Endothelial cell of umbilical vein (primary cell): ENCODE results near the gene FAM120A. TPM values are rescaled to one million over a fixed set of nuclear protein-coding genes. Genes with fewer than 3 reads are reported as not detected.

Source experiments
- BruUV-seq: library from RNA; stranded (reverse); fragments of 400-500 nt; replicated peaks from 2 replicates; lab custom pipeline; 2021; lab: Mats Ljungman, UMichigan
- CTCF ChIA-PET: fragments of 300-600, 350-600 bp; sonication (Branson Sonifier 250); formaldehyde crosslinking; loops from one replicate; lab custom pipeline; 2021; ENCODE audit warnings: antibody characterized with exemption, inconsistent platforms; lab: Charles Lee
- POLR2A ChIA-PET: fragments of 300-600, 350-600 bp; sonication (Branson Sonifier 250); formaldehyde crosslinking; loops from one replicate; lab custom pipeline; 2021; ENCODE audit warnings: antibody characterized with exemption, inconsistent platforms; lab: Charles Lee
- DNase-seq: peaks from one replicate; pipeline ENCODE4 v3.0.0-alpha.2; 2011; ENCODE audit warnings: low read depth, low spot score
- FAIRE-seq: peaks from 2 replicates; lab custom pipeline; 2011; peaks lifted over from hg19 to GRCh38; lab: Jason Lieb, UNC
- H2AFZ ChIP-seq: 2 replicates; pipeline ENCODE4 v1.6.0; 2012; ENCODE audit warnings: low read depth, low read length, control low read depth, inconsistent platforms
- H3K27ac ChIP-seq: 2 replicates; pipeline ENCODE4 v1.5.1; 2011; ENCODE audit warnings: low read depth, mild to moderate bottlenecking, control low read depth, low read length, moderate library complexity; ENCODE audit not compliant: insufficient read depth
- H3K27me3 ChIP-seq, 2 experiments: 2 replicates each; pipeline versions ENCODE4 v1.6.0 to v1.6.1; 2011; ENCODE audit warnings: low read length in 2 of 2, mixed read lengths in 1 of 2; ENCODE audit not compliant: control insufficient read depth in 2 of 2, insufficient read depth in 2 of 2
- H3K36me3 ChIP-seq, 2 experiments: 2 replicates in 1 of 2; 3 replicates in 1 of 2; pipeline ENCODE4 v1.5.1; 2011; ENCODE audit warnings: low read length in 2 of 2, mild to moderate bottlenecking in 1 of 2, moderate library complexity in 1 of 2; ENCODE audit not compliant: control insufficient read depth in 2 of 2, insufficient read depth in 2 of 2; ENCODE audit errors: extremely low read depth in 1 of 2
- H3K4me1 ChIP-seq: 3 replicates; pipeline ENCODE4 v1.5.1; 2011; ENCODE audit warnings: mild to moderate bottlenecking, low read length; ENCODE audit not compliant: control insufficient read depth, insufficient read depth; ENCODE audit errors: extremely low read depth
- H3K4me2 ChIP-seq: 2 replicates; pipeline ENCODE4 v1.6.1; 2011; ENCODE audit warnings: low read length, control low read depth, mixed read lengths; ENCODE audit not compliant: insufficient read depth
- H3K4me3 ChIP-seq, 3 experiments: fragments of 200-600 bp in 1 of 3; sonication (generic), shearing (Covaris generic) in 1 of 3; replicated peaks in 1 of 3; 2 replicates each; pipeline ENCODE4 v1.5.1; 2011 to 2016; ENCODE audit warnings: control low read depth in 3 of 3, low read length in 3 of 3, mild to moderate bottlenecking in 2 of 3, inconsistent platforms in 1 of 3, low read depth in 1 of 3, moderate library complexity in 1 of 3; ENCODE audit not compliant: insufficient read depth in 1 of 3
- H3K79me2 ChIP-seq: 2 replicates; pipeline ENCODE4 v1.6.0; 2012; ENCODE audit warnings: low read length, inconsistent platforms; ENCODE audit not compliant: control insufficient read depth, insufficient read depth
- H3K9ac ChIP-seq: replicated peaks from 2 replicates; pipeline ENCODE3; 2011; ENCODE audit warnings: low read length, control low read depth; ENCODE audit not compliant: insufficient read depth; ENCODE audit errors: extremely low read depth
- H3K9me1 ChIP-seq: replicated peaks from 3 replicates; pipeline ENCODE4 v1.6.0; 2011; ENCODE audit warnings: mild to moderate bottlenecking, low read length; ENCODE audit not compliant: control insufficient read depth, insufficient read depth; ENCODE audit errors: extremely low read depth
- H3K9me3 ChIP-seq: replicated peaks from 2 replicates; pipeline ENCODE4 v1.5.1; 2012; ENCODE audit warnings: low read length, inconsistent platforms; ENCODE audit not compliant: control insufficient read depth, insufficient read depth
- H4K20me1 ChIP-seq: replicated peaks from 2 replicates; pipeline ENCODE3; 2011; ENCODE audit warnings: mild to moderate bottlenecking, low read length; ENCODE audit not compliant: control insufficient read depth, insufficient read depth; ENCODE audit errors: extremely low read depth
- EZH2 ChIP-seq: IDR thresholded peaks from 2 replicates; pipeline ENCODE4 v1.6.1; 2012; ENCODE audit warnings: borderline replicate concordance, low read depth, mild to moderate bottlenecking, moderate library complexity, low read length, inconsistent platforms; ENCODE audit not compliant: severe bottlenecking
- FOS ChIP-seq: IDR thresholded peaks from 2 replicates; pipeline ENCODE4 v1.6.1; 2011; ENCODE audit warnings: mild to moderate bottlenecking, low read length, moderate library complexity, borderline replicate concordance; ENCODE audit not compliant: insufficient read depth
- GATA2 ChIP-seq: IDR thresholded peaks from 2 replicates; pipeline ENCODE4 v1.7.0; 2011; ENCODE audit warnings: low read depth, mild to moderate bottlenecking, moderate library complexity, mixed read lengths, low read length; ENCODE audit not compliant: insufficient read length, insufficient read depth
- MAX ChIP-seq: IDR thresholded peaks from 2 replicates; pipeline ENCODE4 v1.6.1; 2011; ENCODE audit not compliant: insufficient read depth, insufficient read length
- MYC ChIP-seq: IDR thresholded peaks from one replicate; pipeline ENCODE4 v1.6.1; 2011; ENCODE audit warnings: mild to moderate bottlenecking, low read depth, low read length
- POLR2A ChIP-seq: IDR thresholded peaks from 2 replicates; pipeline ENCODE4 v1.6.1; 2012; ENCODE audit warnings: low read depth, mild to moderate bottlenecking, control low read depth, low read length
- POLR2AphosphoS5 ChIP-seq: IDR thresholded peaks from 2 replicates; pipeline ENCODE4 v1.6.1; 2012; ENCODE audit warnings: low read depth, mild to moderate bottlenecking, control low read depth, low read length, moderate library complexity; ENCODE audit not compliant: insufficient read depth
- dilution Hi-C: fragments of 300-500 bp; cut with MboI; formaldehyde crosslinking; loops from one replicate; pipeline ENCODE4 v1.15.0; 2019; ENCODE audit warnings: low sequenced_read_pairs; ENCODE audit not compliant: extremely low pct_ligation_motif_present
- intact Hi-C: fragments of 100-400 bp; cut with micrococcal nuclease; formaldehyde crosslinking; loops from one replicate; pipeline ENCODE4 v1.10.0; 2022
- polyA plus RNA-seq, 4 experiments: library from polyadenylated mRNA; depleted of rRNA in 3 of 4; stranded (reverse) in 3 of 4; unstranded in 1 of 4; fragments of >200 nt; gene quantifications; 2 replicates each; pipeline versions ENCODE4 v1.2.1 to v1.2.3, GENCODE V29; 2011 to 2012; ENCODE audit warnings: missing spikeins in 1 of 4
- total RNA-seq: library from RNA; stranded (reverse); gene quantifications from 2 replicates; pipeline ENCODE4 v1.2.3, GENCODE V29; 2021
- TF ChIP-seq, protein P1 (sequence below), 2 donors: IDR thresholded peaks; 1 replicate in 1 of 2; 2 replicates in 1 of 2; pipeline ENCODE4 v1.5.1; 2011; ENCODE audit warnings: low read length in 2 of 2, mild to moderate bottlenecking in 2 of 2, moderate library complexity in 2 of 2, control low read depth in 1 of 2, inconsistent platforms in 1 of 2, low read depth in 1 of 2; ENCODE audit not compliant: insufficient read depth in 1 of 2; ENCODE audit errors: extremely low read depth in 1 of 2

FAM120A gene
- total and polyA plus RNA-seq, 2 donors (not counting 3 experiments of a cell fraction or from before 2014, with no cell fraction given) = 66.8 to 126 TPM

DNA sequence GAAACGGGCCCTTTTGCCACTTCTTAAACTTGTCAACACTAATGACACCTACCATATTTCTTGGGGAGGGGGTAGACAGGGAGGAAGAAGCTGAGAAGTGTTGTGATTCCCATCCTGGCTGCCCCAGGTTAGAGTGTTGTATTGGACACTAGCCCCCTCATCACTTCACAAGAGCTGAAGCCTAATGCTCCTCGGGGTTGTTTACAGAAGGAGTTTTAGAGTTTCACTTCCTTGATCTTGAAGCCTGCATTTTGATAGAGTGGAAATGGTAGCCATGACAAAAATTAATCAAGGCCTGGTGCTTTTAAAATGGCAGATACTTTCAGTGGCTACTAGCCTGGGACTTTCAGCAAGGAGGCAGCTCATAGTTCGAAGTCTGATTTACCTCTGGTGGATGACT is 12.9 kb downstream of the FAM120A start:
- H3K9me3 ChIP-seq = no peaks in the 10 kb centered on the region
- no peak overlapping the region for H2AFZ ChIP-seq
- intact Hi-C loops = no loop called here
- no peak for TF ChIP-seq EZH2
- no peak for TF ChIP-seq GATA2
- TF ChIP-seq FOS = no peak
- TF ChIP-seq, protein P1, sequence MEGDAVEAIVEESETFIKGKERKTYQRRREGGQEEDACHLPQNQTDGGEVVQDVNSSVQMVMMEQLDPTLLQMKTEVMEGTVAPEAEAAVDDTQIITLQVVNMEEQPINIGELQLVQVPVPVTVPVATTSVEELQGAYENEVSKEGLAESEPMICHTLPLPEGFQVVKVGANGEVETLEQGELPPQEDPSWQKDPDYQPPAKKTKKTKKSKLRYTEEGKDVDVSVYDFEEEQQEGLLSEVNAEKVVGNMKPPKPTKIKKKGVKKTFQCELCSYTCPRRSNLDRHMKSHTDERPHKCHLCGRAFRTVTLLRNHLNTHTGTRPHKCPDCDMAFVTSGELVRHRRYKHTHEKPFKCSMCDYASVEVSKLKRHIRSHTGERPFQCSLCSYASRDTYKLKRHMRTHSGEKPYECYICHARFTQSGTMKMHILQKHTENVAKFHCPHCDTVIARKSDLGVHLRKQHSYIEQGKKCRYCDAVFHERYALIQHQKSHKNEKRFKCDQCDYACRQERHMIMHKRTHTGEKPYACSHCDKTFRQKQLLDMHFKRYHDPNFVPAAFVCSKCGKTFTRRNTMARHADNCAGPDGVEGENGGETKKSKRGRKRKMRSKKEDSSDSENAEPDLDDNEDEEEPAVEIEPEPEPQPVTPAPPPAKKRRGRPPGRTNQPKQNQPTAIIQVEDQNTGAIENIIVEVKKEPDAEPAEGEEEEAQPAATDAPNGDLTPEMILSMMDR (IDR thresholded peaks at IDR 0.05; ENCODE audit: extremely low read depth in 1 of 2, insufficient read depth in 1 of 2, low read depth in 1 of 2, low read length in 2 of 2) = no peak
- TF ChIP-seq POLR2AphosphoS5 = no peak
- TF ChIP-seq POLR2A = no peak
- no peak for TF ChIP-seq MAX
- TF ChIP-seq MYC = no peak
- ChIA-PET POLR2A (interaction anchor here (1.4 kb wide), 1 partner anchor 102 kb away, joined by 3 read pairs; no protein-coding TSS in a partner anchor), CTCF (interaction anchor here (1.2 to 3.5 kb wide), 6 partner anchors 8 to 102 kb away, joined by 3 to 18 read pairs (median 7); partner anchors contain the start of gene FAM120AOS)
- no peaks in the 10 kb centered on the region for H3K9me1 ChIP-seq
- H3K9ac ChIP-seq = no peak overlapping the region
- H3K4me2 ChIP-seq = no peak overlapping the region
- H3K4me1 ChIP-seq = peaks cover 35% of the 10 kb centered on the region
- DNase-seq = no peak
- peaks cover 99% of the 10 kb centered on the region for H3K79me2 ChIP-seq
- H3K27ac ChIP-seq = no peak overlapping the region
- no peaks in the 10 kb centered on the region for H3K36me3 ChIP-seq
- no peak for FAIRE-seq
- no TSS peak for BruUV-seq
- dilution Hi-C loops = no loop called here
- H3K4me3 ChIP-seq = no peak overlapping the region
- H4K20me1 ChIP-seq = peaks cover 11% of the 10 kb centered on the region
- no peaks in the 10 kb centered on the region for H3K27me3 ChIP-seq
